ENCODE results near the gene MAP2K6.

DNA sequence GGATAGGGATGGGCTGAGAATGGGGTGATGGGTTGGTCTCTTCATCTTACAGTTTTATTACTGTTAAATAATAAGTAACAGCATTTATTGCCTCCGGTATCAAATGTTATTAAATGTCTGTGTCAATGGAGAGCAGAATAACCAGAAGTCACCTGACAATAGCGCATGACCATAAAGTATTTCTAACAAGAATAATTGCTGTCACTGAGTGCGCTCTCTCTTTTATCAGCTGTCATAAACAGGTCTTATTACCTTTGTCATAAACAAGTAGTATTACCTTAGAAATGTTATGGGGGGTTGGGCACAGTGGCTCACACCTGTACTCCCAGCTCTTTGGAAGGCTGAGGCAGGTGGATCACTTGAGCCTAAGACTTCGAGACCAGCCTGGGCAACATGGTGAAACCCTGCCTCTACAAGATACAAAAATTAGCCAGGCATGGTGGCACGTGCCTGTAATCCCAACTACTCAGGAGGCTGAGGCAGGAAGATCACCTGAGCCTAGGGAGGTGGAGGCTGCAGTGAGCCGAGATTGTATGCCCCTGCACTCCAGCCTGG is 120.6 kb downstream of the MAP2K6 start:
- TF ChIP-seq POLR2A (IDR thresholded peaks at IDR 0.05) = no peak
- TF ChIP-seq, protein P1, sequence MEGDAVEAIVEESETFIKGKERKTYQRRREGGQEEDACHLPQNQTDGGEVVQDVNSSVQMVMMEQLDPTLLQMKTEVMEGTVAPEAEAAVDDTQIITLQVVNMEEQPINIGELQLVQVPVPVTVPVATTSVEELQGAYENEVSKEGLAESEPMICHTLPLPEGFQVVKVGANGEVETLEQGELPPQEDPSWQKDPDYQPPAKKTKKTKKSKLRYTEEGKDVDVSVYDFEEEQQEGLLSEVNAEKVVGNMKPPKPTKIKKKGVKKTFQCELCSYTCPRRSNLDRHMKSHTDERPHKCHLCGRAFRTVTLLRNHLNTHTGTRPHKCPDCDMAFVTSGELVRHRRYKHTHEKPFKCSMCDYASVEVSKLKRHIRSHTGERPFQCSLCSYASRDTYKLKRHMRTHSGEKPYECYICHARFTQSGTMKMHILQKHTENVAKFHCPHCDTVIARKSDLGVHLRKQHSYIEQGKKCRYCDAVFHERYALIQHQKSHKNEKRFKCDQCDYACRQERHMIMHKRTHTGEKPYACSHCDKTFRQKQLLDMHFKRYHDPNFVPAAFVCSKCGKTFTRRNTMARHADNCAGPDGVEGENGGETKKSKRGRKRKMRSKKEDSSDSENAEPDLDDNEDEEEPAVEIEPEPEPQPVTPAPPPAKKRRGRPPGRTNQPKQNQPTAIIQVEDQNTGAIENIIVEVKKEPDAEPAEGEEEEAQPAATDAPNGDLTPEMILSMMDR (IDR thresholded peaks at IDR 0.05 in 8 of 11, conservative IDR thresholded peaks at IDR 0.05 in 3 of 11) = no peak
- no peak for TF ChIP-seq POLR2AphosphoS5 (IDR thresholded peaks at IDR 0.05)

Data from spleen (tissue), 7 donors.